ENCODE results near the gene NLRC4. TPM values are rescaled to one million over a fixed set of nuclear protein-coding genes. Genes with fewer than 3 reads are reported as not detected.
"Not testable (repeated sequence)": the region's sequence is repeated elsewhere in the genome, so short reads cannot be mapped to it uniquely, and the experiment has no call there.

NLRC4 gene
- polyA plus RNA-seq, 1 donor, result 1.4 TPM

GRCh38 chr2:32220445-32220844, 44.2 kb downstream of the NLRC4 start:
- Histone ChIP-seq H3K27ac (ENCODE audit: low read length) (no peak overlapping the region), H3K9me3 (ENCODE audit: control insufficient read depth, low read depth, low read length) (no peaks in the 10 kb centered on the region), H3K36me3 (ENCODE audit: control insufficient read depth, insufficient read depth, low read length) (peaks cover 30% of the 10 kb centered on the region), H3K27me3 (ENCODE audit: control insufficient read depth, insufficient read depth, low read length) (no peaks in the 10 kb centered on the region), H3K4me3 (ENCODE audit: low read length) (no peak overlapping the region), H3K4me1 (ENCODE audit: control insufficient read depth, insufficient read depth, low read length) (no peaks in the 10 kb centered on the region)
- DNase-seq, result no peak

- no peaks in the 10 kb centered on the region for H3K27me3 ChIP-seq (ENCODE audit: control insufficient read depth, insufficient read depth, low read length)
- WGBS (ENCODE audit: insufficient coverage, low lambda C conversion rate), result no CpG with 5 or more reads among the region's 4 CpGs
- no peaks in the 10 kb centered on the region for H3K9me3 ChIP-seq (ENCODE audit: control insufficient read depth, low read depth, low read length)
- DNase-seq, result no peak
- peaks cover 19% of the 10 kb centered on the region for H3K36me3 ChIP-seq (ENCODE audit: control insufficient read depth, insufficient read depth, low read length)
- no peaks in the 10 kb centered on the region for H3K4me1 ChIP-seq (ENCODE audit: control insufficient read depth, insufficient read depth, low read length)
- H3K27ac ChIP-seq (ENCODE audit: low read length), result no peak overlapping the region
- H3K4me3 ChIP-seq (ENCODE audit: low read length), result no peak overlapping the region
These were observed 52.4 kb downstream of the NLRC4 start for GRCh38 chr2:32212295-32212694.

- H3K9me3 ChIP-seq (ENCODE audit: control insufficient read depth, low read depth, low read length), result no peaks in the 10 kb centered on the region
- DNase-seq, result no peak
- H3K27me3 ChIP-seq (ENCODE audit: control insufficient read depth, insufficient read depth, low read length), result no peaks in the 10 kb centered on the region
- WGBS (ENCODE audit: insufficient coverage, low lambda C conversion rate), result no CpG with 5 or more reads among the region's 7 CpGs
- H3K27ac ChIP-seq (ENCODE audit: low read length), result no peak overlapping the region
- peaks cover 18% of the 10 kb centered on the region for H3K36me3 ChIP-seq (ENCODE audit: control insufficient read depth, insufficient read depth, low read length)
- no peaks in the 10 kb centered on the region for H3K4me1 ChIP-seq (ENCODE audit: control insufficient read depth, insufficient read depth, low read length)
- H3K4me3 ChIP-seq (ENCODE audit: low read length), result no peak overlapping the region
These were observed 53.8 kb downstream of the NLRC4 start for GRCh38 chr2:32210767-32211408.

GRCh38 chr2:32203428-32203827, 61.3 kb downstream of the NLRC4 start:
- peaks cover 24% of the 10 kb centered on the region for H3K36me3 ChIP-seq (ENCODE audit: control insufficient read depth, insufficient read depth, low read length)
- not testable (repeated sequence) for H3K9me3 ChIP-seq (ENCODE audit: control insufficient read depth, low read depth, low read length); H3K27ac ChIP-seq (ENCODE audit: low read length); H3K4me3 ChIP-seq (ENCODE audit: low read length); H3K4me1 ChIP-seq (ENCODE audit: control insufficient read depth, insufficient read depth, low read length); DNase-seq; H3K27me3 ChIP-seq (ENCODE audit: control insufficient read depth, insufficient read depth, low read length)
- no CpG with 5 or more reads among the region's 3 CpGs for WGBS (ENCODE audit: insufficient coverage, low lambda C conversion rate)

- Histone ChIP-seq H3K27me3 (ENCODE audit: control insufficient read depth, insufficient read depth, low read length) (no peaks in the 10 kb centered on the region), H3K27ac (ENCODE audit: low read length) (no peak overlapping the region), H3K36me3 (ENCODE audit: control insufficient read depth, insufficient read depth, low read length) (peaks cover 33% of the 10 kb centered on the region), H3K4me1 (ENCODE audit: control insufficient read depth, insufficient read depth, low read length) (no peaks in the 10 kb centered on the region), H3K4me3 (ENCODE audit: low read length) (no peak overlapping the region), H3K9me3 (ENCODE audit: control insufficient read depth, low read depth, low read length) (no peaks in the 10 kb centered on the region)
- no CpG with 5 or more reads among the region's 1 CpG for WGBS (ENCODE audit: insufficient coverage, low lambda C conversion rate)
- no peak for DNase-seq
These were observed 63.9 kb downstream of the NLRC4 start for GRCh38 chr2:32200814-32201213.

- H3K36me3 ChIP-seq (ENCODE audit: control insufficient read depth, insufficient read depth, low read length), result peaks cover 24% of the 10 kb centered on the region
- no peak overlapping the region for H3K27ac ChIP-seq (ENCODE audit: low read length)
These were observed 72.3 kb downstream of the NLRC4 start for GRCh38 chr2:32192418-32192817.

GRCh38 chr2:32189011-32189410, 75.7 kb downstream of the NLRC4 start:
- Histone ChIP-seq H3K27ac (ENCODE audit: low read length) (no peak overlapping the region), H3K9me3 (ENCODE audit: control insufficient read depth, low read depth, low read length) (no peaks in the 10 kb centered on the region), H3K36me3 (ENCODE audit: control insufficient read depth, insufficient read depth, low read length) (peaks cover 27% of the 10 kb centered on the region), H3K4me3 (ENCODE audit: low read length) (no peak overlapping the region), H3K27me3 (ENCODE audit: control insufficient read depth, insufficient read depth, low read length) (no peaks in the 10 kb centered on the region), H3K4me1 (ENCODE audit: control insufficient read depth, insufficient read depth, low read length) (no peaks in the 10 kb centered on the region)
- DNase-seq, result no peak
- 60% methylated on average over 1 of the region's 6 CpGs for WGBS (ENCODE audit: insufficient coverage, low lambda C conversion rate)

More at GRCh38 chr2:32192418-32192817, 72.3 kb downstream of the NLRC4 start:
- Histone ChIP-seq H3K27me3 (ENCODE audit: control insufficient read depth, insufficient read depth, low read length) (no peaks in the 10 kb centered on the region), H3K4me3 (ENCODE audit: low read length) (no peak overlapping the region), H3K9me3 (ENCODE audit: control insufficient read depth, low read depth, low read length) (no peaks in the 10 kb centered on the region), H3K4me1 (ENCODE audit: control insufficient read depth, insufficient read depth, low read length) (no peaks in the 10 kb centered on the region)
- DNase-seq, result no peak
- 71% methylated on average over 1 of the region's 1 CpG for WGBS (ENCODE audit: insufficient coverage, low lambda C conversion rate)

- no peak for DNase-seq
- WGBS (ENCODE audit: insufficient coverage, low lambda C conversion rate), result 100% methylated on average over 1 of the region's 6 CpGs
- Histone ChIP-seq H3K9me3 (ENCODE audit: control insufficient read depth, low read depth, low read length) (no peaks in the 10 kb centered on the region), H3K27me3 (ENCODE audit: control insufficient read depth, insufficient read depth, low read length) (no peaks in the 10 kb centered on the region), H3K36me3 (ENCODE audit: control insufficient read depth, insufficient read depth, low read length) (peaks cover 38% of the 10 kb centered on the region), H3K27ac (ENCODE audit: low read length) (no peak overlapping the region), H3K4me3 (ENCODE audit: low read length) (no peak overlapping the region), H3K4me1 (ENCODE audit: control insufficient read depth, insufficient read depth, low read length) (no peaks in the 10 kb centered on the region)
These were observed 82.0 kb downstream of the NLRC4 start for GRCh38 chr2:32182667-32183066.

Other genes with a start within 250 kb of the NLRC4 start
- 93.1 TPM for gene DPY30, start 225.1 kb downstream of the NLRC4 start, polyA plus RNA-seq
- gene SPAST, start 201.3 kb downstream of the NLRC4 start, polyA plus RNA-seq, result 26.7 TPM
- gene SLC30A6, start 99.0 kb downstream of the NLRC4 start, polyA plus RNA-seq, result 21.6 TPM
- gene YIPF4, start 13.0 kb upstream of the NLRC4 start, polyA plus RNA-seq, result 36.8 TPM
- gene BIRC6, start 92.1 kb upstream of the NLRC4 start, polyA plus RNA-seq, result 50.7 TPM